ENCODE results near the gene MACC1. TPM values are rescaled to one million over a fixed set of nuclear protein-coding genes. Genes with fewer than 3 reads are reported as not detected.

MACC1 gene
- total and polyA plus RNA-seq, 2 donors (not counting 3 experiments of a cell fraction or from before 2014, with no cell fraction given) = not detected

GRCh38 chr7:20116869-20117268 lies 100.3 kb downstream of the MACC1 start:
- no peaks in the 10 kb centered on the region for H4K20me1 ChIP-seq (replicated peaks; ENCODE audit: control insufficient read depth, extremely low read depth, insufficient read depth, low read length)
- H3K79me2 ChIP-seq (ENCODE audit: control insufficient read depth, insufficient read depth, low read length) = no peaks in the 10 kb centered on the region
- H3K27me3 ChIP-seq (ENCODE audit: control insufficient read depth in 2 of 2, insufficient read depth in 2 of 2, low read length in 2 of 2) = peaks cover 0 to 7% of the 10 kb centered on the region in 2 experiments
- dilution Hi-C loops (cut with MboI; ENCODE audit: extremely low pct_ligation_motif_present, low sequenced_read_pairs) (no loop called here), intact Hi-C loops (cut with micrococcal nuclease) (no loop called here)
- H3K36me3 ChIP-seq (ENCODE audit: control insufficient read depth in 2 of 2, extremely low read depth in 1 of 2, insufficient read depth in 2 of 2, low read length in 2 of 2) = no peaks in the 10 kb centered on the region
- H3K9me1 ChIP-seq (replicated peaks; ENCODE audit: control insufficient read depth, extremely low read depth, insufficient read depth, low read length) = no peaks in the 10 kb centered on the region
- TF ChIP-seq JUN (IDR thresholded peaks at IDR 0.05; ENCODE audit: borderline replicate concordance, insufficient read depth, insufficient read length, low read depth) (no peak), POLR2AphosphoS5 (IDR thresholded peaks at IDR 0.05; ENCODE audit: insufficient read depth, low read depth, low read length) (no peak), EZH2 (IDR thresholded peaks at IDR 0.05; ENCODE audit: borderline replicate concordance, low read depth, low read length, severe bottlenecking) (no peak), POLR2A (IDR thresholded peaks at IDR 0.05; ENCODE audit: low read depth, low read length) (no peak), MYC (IDR thresholded peaks at IDR 0.05; ENCODE audit: low read depth, low read length) (no peak), GATA2 (IDR thresholded peaks at IDR 0.05; ENCODE audit: insufficient read depth, insufficient read length, low read depth, low read length) (no peak), MAX (IDR thresholded peaks at IDR 0.05; ENCODE audit: insufficient read depth, insufficient read length) (no peak), FOS (IDR thresholded peaks at IDR 0.05; ENCODE audit: borderline replicate concordance, insufficient read depth, low read length) (no peak)
- TF ChIP-seq, protein P1, sequence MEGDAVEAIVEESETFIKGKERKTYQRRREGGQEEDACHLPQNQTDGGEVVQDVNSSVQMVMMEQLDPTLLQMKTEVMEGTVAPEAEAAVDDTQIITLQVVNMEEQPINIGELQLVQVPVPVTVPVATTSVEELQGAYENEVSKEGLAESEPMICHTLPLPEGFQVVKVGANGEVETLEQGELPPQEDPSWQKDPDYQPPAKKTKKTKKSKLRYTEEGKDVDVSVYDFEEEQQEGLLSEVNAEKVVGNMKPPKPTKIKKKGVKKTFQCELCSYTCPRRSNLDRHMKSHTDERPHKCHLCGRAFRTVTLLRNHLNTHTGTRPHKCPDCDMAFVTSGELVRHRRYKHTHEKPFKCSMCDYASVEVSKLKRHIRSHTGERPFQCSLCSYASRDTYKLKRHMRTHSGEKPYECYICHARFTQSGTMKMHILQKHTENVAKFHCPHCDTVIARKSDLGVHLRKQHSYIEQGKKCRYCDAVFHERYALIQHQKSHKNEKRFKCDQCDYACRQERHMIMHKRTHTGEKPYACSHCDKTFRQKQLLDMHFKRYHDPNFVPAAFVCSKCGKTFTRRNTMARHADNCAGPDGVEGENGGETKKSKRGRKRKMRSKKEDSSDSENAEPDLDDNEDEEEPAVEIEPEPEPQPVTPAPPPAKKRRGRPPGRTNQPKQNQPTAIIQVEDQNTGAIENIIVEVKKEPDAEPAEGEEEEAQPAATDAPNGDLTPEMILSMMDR (IDR thresholded peaks at IDR 0.05; ENCODE audit: extremely low read depth in 1 of 2, insufficient read depth in 1 of 2, low read depth in 1 of 2, low read length in 2 of 2) = no peak
- H3K4me1 ChIP-seq (ENCODE audit: control insufficient read depth, extremely low read depth, insufficient read depth, low read length) = peaks cover 3% of the 10 kb centered on the region
- no peak overlapping the region for H3K4me3 ChIP-seq (replicated peaks in 1 of 3; ENCODE audit: insufficient read depth in 1 of 3, low read depth in 1 of 3, low read length in 3 of 3)
- DNase-seq (ENCODE audit: low read depth, low spot score) (no peak), FAIRE-seq (no peak)
- H3K9me3 ChIP-seq (replicated peaks; ENCODE audit: control insufficient read depth, insufficient read depth, low read length) = no peaks in the 10 kb centered on the region
- BruUV-seq (replicated peaks) = no TSS peak
- no peak overlapping the region for H3K9ac ChIP-seq (replicated peaks; ENCODE audit: extremely low read depth, insufficient read depth, low read length)
- H2AFZ ChIP-seq (ENCODE audit: low read depth, low read length) = no peak overlapping the region
- no peak overlapping the region for H3K27ac ChIP-seq (ENCODE audit: insufficient read depth, low read depth, low read length)
- CTCF ChIA-PET = no interaction called here
- no peak overlapping the region for H3K4me2 ChIP-seq (ENCODE audit: insufficient read depth, low read length)
- POLR2A ChIA-PET = no interaction called here
